ENCODE results near the gene ZNF646. TPM values are rescaled to one million over a fixed set of nuclear protein-coding genes. Genes with fewer than 3 reads are reported as not detected.
A peak's percentile ranks its signal among the peaks of the same experiment; 100 is the strongest.

The ZNF646 gene
- total and polyA plus RNA-seq, 2 of the 13 experiments (the other 11 are each of a cell fraction or from before 2014, with no cell fraction given): 3.4 to 10.9 TPM

DNA sequence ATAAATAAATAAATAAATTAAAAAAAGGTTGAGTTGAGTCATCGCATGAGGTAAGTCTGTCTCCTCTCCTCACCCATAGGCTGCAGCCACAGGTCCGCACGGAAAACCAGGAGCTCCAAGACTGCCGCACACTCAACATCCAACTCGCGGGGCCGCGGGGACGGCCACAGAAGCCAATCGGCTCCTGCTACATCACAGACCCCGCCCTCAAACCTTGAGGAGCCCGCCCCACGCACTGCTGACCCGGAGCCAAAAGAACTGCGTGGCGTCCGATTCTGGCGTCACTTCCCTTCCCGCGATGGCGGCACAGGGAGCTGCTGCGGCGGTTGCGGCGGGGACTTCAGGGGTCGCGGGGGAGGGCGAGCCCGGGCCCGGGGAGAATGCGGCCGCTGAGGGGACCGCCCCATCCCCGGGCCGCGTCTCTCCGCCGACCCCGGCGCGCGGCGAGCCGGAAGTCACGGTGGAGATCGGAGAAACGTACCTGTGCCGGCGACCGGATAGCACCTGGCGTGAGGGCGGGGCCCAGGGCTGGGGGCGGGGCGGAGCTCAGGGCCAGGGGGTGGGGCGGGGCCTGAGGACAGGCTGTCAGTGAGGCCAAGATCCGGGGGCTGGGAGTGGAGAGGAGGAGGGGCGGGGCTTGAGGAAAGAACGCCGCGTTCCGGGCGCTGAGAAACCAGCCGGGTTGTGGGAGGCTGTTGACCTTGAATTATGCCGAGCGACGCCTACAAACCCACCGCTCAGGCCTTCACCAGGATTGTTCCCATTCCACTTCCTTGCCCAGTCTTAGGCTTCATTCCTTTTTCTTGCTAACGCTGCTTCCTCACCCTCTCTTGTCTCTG, 43.4 kb downstream of the ZNF646 start, which contains the start of gene KAT8:
Gene KAT8 (plus strand): TSS at position 281 of the 839 bp plus-strand sequence. CDS start 18 bp downstream, at position 299.
- BruUV-seq (replicated peaks): TSS peak; percentile 80
- in situ Hi-C loops (cut with HindIII; ENCODE audit: extremely low pct_ligation_motif_present, low pct_unique_long_range_greater_than_20kb) (no loop called here), intact Hi-C loops (cut with micrococcal nuclease; ENCODE audit: unreplicated experiment) (loop anchor here (1.0 kb wide), 2 partner anchors 25 to 45 kb away; no protein-coding TSS in a partner anchor)
- H3K4me1 ChIP-seq (ENCODE audit: insufficient read depth, low read length): peaks cover 36% of the 10 kb centered on the region
- no peaks in the 10 kb centered on the region for H3K9me3 ChIP-seq (ENCODE audit: low read length)
- H3K4me3 ChIP-seq (replicated peaks in 1 of 3; ENCODE audit: insufficient read depth in 1 of 3, low read depth in 2 of 3, low read length in 3 of 3): peak within 1 kb of the TSS; percentile 67 to 83 (median 81)
- DNase-seq (ENCODE audit: low spot score): peak; percentile 99
- peaks cover 18% of the 10 kb centered on the region for H3K79me2 ChIP-seq (ENCODE audit: insufficient read depth, low read length)
- peak within 1 kb of the TSS; percentile 89 for H3K4me2 ChIP-seq (ENCODE audit: low read depth, low read length)
- peak within 1 kb of the TSS; percentile 70 for H3K27ac ChIP-seq (ENCODE audit: extremely low read length, insufficient read depth, low read length)
- 3% methylated on average over 34 of the region's 68 CpGs for WGBS (ENCODE audit: low lambda C conversion rate)
- POLR2A ChIA-PET: interaction anchor here (0.7 to 9.6 kb wide), 51 partner anchors 9 to 756 kb away, joined by 3 to 275 read pairs (median 4); partner anchors contain the start of genes ARMC5, BCKDK, FUS and HSD3B7
- peaks cover 12 to 31% of the 10 kb centered on the region in 2 experiments for H3K36me3 ChIP-seq (replicated peaks in 1 of 2; ENCODE audit: control insufficient read depth in 1 of 2, insufficient read depth in 2 of 2, low read length in 2 of 2)
- H3K9ac ChIP-seq (ENCODE audit: insufficient read depth, low read depth, low read length): peak within 1 kb of the TSS; percentile 77
- no peak within 1 kb of the TSS for H2AFZ ChIP-seq (ENCODE audit: low read length)
- peak; percentile 86 for FAIRE-seq
- H3K27me3 ChIP-seq (ENCODE audit: control insufficient read depth in 1 of 2, insufficient read depth in 2 of 2, low read length in 2 of 2): no peaks in the 10 kb centered on the region; a peak in 1 of 5 replicates
- H4K20me1 ChIP-seq (ENCODE audit: insufficient read depth, low read length): 0 out of 2 replicates have a peak, but pooled peaks cover 3% of the 10 kb centered on the region
- CTCF ChIA-PET (ENCODE audit: low intra/inter-chr PET ratio, low total read pairs): no interaction called here
- peak; percentile 93 for ATAC-seq
- TF ChIP-seq ZNF652 (CRISPR knock-in tag; IDR thresholded peaks at IDR 0.05; ENCODE audit: borderline replicate concordance, low read depth) (no peak), ZNF225 (CRISPR knock-in tag; IDR thresholded peaks at IDR 0.05) (no peak; the same call in 1 of the 2 replicates), NFIB (CRISPR knock-in tag; IDR thresholded peaks at IDR 0.05; ENCODE audit: borderline replicate concordance) (no peak), ZFP41 (CRISPR knock-in tag; IDR thresholded peaks at IDR 0.05; ENCODE audit: borderline replicate concordance) (no peak), HNRNPH1 (optimal IDR thresholded peaks at IDR 0.05; ENCODE audit: low read depth, low read length) (no peak), ZNF672 (CRISPR knock-in tag; IDR thresholded peaks at IDR 0.05) (no peak), TSC22D2 (CRISPR knock-in tag; IDR thresholded peaks at IDR 0.05; ENCODE audit: borderline replicate concordance) (peak; percentile 90; the same call in 1 of the 2 replicates), ZNF550 (CRISPR knock-in tag; IDR thresholded peaks at IDR 0.05; ENCODE audit: borderline replicate concordance) (no peak; the same call in 1 of the 2 replicates), FOXA3 (CRISPR knock-in tag; IDR thresholded peaks at IDR 0.05) (peak; percentile 56), ZNF263 (CRISPR knock-in tag; IDR thresholded peaks at IDR 0.05) (peak; percentile 60; the same call in 1 of the 2 replicates), KAT8 (CRISPR knock-in tag; IDR thresholded peaks at IDR 0.05) (peak; percentile 97), PHF8 (CRISPR knock-in tag; IDR thresholded peaks at IDR 0.05) (peak; percentile 88), TP53 (CRISPR knock-in tag; conservative IDR thresholded peaks at IDR 0.05) (no peak)
- TF ChIP-seq, protein P1, sequence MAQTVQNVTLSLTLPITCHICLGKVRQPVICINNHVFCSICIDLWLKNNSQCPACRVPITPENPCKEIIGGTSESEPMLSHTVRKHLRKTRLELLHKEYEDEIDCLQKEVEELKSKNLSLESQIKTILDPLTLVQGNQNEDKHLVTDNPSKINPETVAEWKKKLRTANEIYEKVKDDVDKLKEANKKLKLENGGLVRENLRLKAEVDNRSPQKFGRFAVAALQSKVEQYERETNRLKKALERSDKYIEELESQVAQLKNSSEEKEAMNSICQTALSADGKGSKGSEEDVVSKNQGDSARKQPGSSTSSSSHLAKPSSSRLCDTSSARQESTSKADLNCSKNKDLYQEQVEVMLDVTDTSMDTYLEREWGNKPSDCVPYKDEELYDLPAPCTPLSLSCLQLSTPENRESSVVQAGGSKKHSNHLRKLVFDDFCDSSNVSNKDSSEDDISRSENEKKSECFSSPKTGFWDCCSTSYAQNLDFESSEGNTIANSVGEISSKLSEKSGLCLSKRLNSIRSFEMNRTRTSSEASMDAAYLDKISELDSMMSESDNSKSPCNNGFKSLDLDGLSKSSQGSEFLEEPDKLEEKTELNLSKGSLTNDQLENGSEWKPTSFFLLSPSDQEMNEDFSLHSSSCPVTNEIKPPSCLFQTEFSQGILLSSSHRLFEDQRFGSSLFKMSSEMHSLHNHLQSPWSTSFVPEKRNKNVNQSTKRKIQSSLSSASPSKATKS (CRISPR knock-in tag; IDR thresholded peaks at IDR 0.05): no peak
- TF ChIP-seq, protein P2, sequence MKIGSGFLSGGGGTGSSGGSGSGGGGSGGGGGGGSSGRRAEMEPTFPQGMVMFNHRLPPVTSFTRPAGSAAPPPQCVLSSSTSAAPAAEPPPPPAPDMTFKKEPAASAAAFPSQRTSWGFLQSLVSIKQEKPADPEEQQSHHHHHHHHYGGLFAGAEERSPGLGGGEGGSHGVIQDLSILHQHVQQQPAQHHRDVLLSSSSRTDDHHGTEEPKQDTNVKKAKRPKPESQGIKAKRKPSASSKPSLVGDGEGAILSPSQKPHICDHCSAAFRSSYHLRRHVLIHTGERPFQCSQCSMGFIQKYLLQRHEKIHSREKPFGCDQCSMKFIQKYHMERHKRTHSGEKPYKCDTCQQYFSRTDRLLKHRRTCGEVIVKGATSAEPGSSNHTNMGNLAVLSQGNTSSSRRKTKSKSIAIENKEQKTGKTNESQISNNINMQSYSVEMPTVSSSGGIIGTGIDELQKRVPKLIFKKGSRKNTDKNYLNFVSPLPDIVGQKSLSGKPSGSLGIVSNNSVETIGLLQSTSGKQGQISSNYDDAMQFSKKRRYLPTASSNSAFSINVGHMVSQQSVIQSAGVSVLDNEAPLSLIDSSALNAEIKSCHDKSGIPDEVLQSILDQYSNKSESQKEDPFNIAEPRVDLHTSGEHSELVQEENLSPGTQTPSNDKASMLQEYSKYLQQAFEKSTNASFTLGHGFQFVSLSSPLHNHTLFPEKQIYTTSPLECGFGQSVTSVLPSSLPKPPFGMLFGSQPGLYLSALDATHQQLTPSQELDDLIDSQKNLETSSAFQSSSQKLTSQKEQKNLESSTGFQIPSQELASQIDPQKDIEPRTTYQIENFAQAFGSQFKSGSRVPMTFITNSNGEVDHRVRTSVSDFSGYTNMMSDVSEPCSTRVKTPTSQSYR (CRISPR knock-in tag; IDR thresholded peaks at IDR 0.05; ENCODE audit: borderline replicate concordance): peak; percentile 69
- TF ChIP-seq, protein P3, sequence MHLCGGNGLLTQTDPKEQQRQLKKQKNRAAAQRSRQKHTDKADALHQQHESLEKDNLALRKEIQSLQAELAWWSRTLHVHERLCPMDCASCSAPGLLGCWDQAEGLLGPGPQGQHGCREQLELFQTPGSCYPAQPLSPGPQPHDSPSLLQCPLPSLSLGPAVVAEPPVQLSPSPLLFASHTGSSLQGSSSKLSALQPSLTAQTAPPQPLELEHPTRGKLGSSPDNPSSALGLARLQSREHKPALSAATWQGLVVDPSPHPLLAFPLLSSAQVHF (CRISPR knock-in tag; IDR thresholded peaks at IDR 0.05): peak; percentile 62; the same call in 1 of the 2 replicates
- TF ChIP-seq, protein P4, sequence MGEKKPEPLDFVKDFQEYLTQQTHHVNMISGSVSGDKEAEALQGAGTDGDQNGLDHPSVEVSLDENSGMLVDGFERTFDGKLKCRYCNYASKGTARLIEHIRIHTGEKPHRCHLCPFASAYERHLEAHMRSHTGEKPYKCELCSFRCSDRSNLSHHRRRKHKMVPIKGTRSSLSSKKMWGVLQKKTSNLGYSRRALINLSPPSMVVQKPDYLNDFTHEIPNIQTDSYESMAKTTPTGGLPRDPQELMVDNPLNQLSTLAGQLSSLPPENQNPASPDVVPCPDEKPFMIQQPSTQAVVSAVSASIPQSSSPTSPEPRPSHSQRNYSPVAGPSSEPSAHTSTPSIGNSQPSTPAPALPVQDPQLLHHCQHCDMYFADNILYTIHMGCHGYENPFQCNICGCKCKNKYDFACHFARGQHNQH (CRISPR knock-in tag; IDR thresholded peaks at IDR 0.05): peak; percentile 77; the same call in 1 of the 2 replicates
